ENCODE data around the gene ZNF343. TPM values are rescaled to one million over a fixed set of nuclear protein-coding genes. Genes with fewer than 3 reads are reported as not detected.

The ZNF343 gene
- total and polyA plus RNA-seq, 10 donors = 4.8 to 16.2 (median 10.3) TPM

DNA sequence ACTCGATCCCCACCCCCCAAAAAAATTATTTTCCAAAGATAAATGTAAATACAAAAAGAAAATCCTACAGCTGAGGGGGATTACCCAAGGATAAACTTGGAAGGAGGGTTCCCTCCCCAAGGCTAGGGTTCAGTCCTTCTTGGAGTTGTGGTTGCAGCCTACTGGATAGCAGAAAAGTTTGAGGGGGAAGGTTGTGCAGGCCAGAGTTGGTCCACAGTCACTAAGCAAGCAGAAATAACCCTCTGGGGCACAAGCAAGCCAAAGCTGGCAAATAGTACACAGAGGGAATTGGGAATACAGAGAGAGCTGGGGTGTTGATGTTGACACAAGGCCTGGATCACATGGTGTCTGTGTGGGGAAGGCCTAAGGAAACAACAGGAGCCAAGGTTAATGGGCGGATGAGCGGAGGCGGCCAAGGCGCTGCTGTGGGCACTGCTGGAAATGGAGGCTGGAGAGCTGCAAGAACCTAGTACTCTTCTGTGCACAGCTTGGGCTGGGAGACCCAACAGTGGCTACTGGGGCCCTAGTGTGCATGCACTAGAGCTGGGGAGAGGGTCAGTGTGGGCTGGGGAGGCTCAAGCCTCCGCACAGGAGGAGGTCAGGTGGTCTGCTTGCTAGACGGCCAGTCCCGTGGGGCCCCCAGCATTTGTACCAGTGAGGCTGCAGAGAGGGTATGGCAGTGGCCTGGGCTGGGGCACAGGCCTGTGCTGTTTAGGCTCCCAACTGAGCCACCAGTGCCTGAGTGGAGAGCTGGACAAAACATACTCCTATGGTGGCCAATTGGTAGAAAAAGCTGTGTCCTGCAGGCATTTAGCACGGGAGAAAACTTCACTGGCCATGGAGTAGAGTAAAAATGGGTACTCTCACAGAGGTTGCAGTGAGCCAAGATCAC lies 32.6 kb downstream of the ZNF343 start:
- 77 to 98% (median 92%) methylated on average over 6 to 9 of the region's 9 CpGs for WGBS, 5 donors
- TF ChIP-seq, protein P1, sequence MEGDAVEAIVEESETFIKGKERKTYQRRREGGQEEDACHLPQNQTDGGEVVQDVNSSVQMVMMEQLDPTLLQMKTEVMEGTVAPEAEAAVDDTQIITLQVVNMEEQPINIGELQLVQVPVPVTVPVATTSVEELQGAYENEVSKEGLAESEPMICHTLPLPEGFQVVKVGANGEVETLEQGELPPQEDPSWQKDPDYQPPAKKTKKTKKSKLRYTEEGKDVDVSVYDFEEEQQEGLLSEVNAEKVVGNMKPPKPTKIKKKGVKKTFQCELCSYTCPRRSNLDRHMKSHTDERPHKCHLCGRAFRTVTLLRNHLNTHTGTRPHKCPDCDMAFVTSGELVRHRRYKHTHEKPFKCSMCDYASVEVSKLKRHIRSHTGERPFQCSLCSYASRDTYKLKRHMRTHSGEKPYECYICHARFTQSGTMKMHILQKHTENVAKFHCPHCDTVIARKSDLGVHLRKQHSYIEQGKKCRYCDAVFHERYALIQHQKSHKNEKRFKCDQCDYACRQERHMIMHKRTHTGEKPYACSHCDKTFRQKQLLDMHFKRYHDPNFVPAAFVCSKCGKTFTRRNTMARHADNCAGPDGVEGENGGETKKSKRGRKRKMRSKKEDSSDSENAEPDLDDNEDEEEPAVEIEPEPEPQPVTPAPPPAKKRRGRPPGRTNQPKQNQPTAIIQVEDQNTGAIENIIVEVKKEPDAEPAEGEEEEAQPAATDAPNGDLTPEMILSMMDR (IDR thresholded peaks at IDR 0.05 in 8 of 11, conservative IDR thresholded peaks at IDR 0.05 in 3 of 11) = no peak
- peak in 2 of 3 donors; percentile 43 to 56 for TF ChIP-seq POLR2AphosphoS5 (IDR thresholded peaks at IDR 0.05)
- TF ChIP-seq POLR2A (IDR thresholded peaks at IDR 0.05) = no peak
- DNase-seq = no peak
- Histone ChIP-seq H3K4me1 (peaks cover 0 to 11% (median 4%) of the 10 kb centered on the region in 6 donors), H3K27ac (peak overlapping the region in 3 of 8 donors; percentile 9 to 53 (median 33)), H3K36me3 (peaks cover 0 to 20% (median 3%) of the 10 kb centered on the region in 6 donors), H3K9me3 (peaks cover 0 to 14% (median 9%) of the 10 kb centered on the region in 8 donors), H3K27me3 (replicated peaks in 1 of 7) (no peaks in the 10 kb centered on the region), H3K4me3 (no peak overlapping the region)
- intact Hi-C loops (cut with DNase I; ENCODE audit: low total_unique reads) = no loop called here

DNA sequence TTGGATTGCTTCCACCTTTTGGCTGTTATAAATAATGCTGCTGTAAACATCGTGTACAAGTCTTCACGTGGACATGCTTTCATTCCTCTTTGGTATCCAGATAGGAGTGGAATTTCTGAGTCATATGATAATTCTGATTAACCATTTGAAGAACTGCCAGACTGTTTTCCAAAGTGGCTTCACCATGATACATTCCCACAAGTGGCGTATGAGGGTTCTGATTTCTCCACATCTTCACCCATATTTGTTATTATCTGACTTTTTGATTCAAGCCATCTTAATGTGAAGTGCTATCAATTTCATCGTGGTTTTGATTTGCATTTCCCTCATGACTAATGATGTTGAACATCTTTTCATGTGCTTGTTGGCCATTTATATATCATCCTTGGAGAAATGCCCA lies 35.2 kb downstream of the ZNF343 start:
- H3K27me3 ChIP-seq (replicated peaks in 1 of 7) = no peaks in the 10 kb centered on the region

DNA sequence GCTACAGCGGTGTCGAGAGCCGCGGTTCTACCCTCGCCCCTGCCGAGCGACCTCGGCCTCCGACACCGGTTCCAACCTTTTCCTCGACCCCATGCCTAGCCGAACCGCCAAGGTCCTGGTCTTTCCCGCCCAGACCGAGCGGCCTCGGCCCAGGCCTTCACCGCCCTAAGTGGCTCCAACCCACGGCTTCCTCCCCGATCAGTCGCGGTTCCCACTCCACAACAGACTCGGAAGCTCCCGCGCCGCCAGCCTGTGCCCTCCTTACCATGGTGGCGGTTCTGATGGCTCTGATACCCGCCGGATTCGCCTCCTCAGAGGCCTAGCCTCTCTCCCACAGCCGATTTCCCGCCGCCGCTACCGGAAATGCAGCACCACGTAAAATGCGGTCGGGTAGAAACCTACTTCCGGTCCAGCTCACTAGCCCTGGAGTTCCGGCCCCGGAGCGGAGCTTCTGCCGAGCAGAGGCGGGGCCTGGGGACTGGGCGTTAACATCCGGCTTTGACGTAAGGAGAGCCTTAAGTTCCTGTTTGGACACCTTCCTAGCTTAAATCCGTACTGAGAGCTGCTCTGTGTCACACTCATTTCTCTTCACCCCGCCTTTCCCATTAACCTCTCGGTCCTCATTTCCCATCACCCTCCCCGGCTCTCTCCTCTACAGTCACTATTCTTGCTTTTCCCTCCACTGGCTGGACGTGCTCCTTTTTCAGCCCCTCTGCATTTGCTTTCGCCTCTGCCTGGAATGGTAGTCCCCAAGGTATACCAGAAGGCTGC lies 38.1 kb downstream of the ZNF343 start, which contains the start of gene SNRPB:
Gene SNRPB, minus strand, starts transcription at position 367 of the 771 bp plus-strand sequence. Its CDS starts 99 bp downstream, at position 268.
- Histone ChIP-seq H3K36me3 (peaks cover 0 to 34% (median 25%) of the 10 kb centered on the region in 6 donors), H3K27ac (peak within 1 kb of the TSS; percentile 87 to 97 (median 95)), H3K27me3 (replicated peaks in 1 of 7) (no peaks in the 10 kb centered on the region), H3K9me3 (no peaks in the 10 kb centered on the region), H3K4me1 (peaks cover 9 to 47% (median 35%) of the 10 kb centered on the region in 6 donors), H3K4me3 (peak within 1 kb of the TSS; percentile 63 to 92 (median 80))
- intact Hi-C loops (cut with DNase I; ENCODE audit: low total_unique reads) = no loop called here
- peak; percentile 99 for DNase-seq
- 1% methylated on average over 48 to 53 of the region's 53 CpGs for WGBS, 5 donors
- TF ChIP-seq POLR2AphosphoS5 (IDR thresholded peaks at IDR 0.05) (peak; percentile 94 to 96 (median 96)), POLR2A (IDR thresholded peaks at IDR 0.05) (peak; percentile 38 to 81 (median 79))
- TF ChIP-seq, protein P1 (IDR thresholded peaks at IDR 0.05 in 8 of 11, conservative IDR thresholded peaks at IDR 0.05 in 3 of 11) = peak in 2 of 11 experiments; percentile 22 to 36

More for the DNA sequence above, 35.2 kb downstream of the ZNF343 start:
- no peak overlapping the region for H3K4me3 ChIP-seq
- DNase-seq = no peak
- TF ChIP-seq, protein P1 (IDR thresholded peaks at IDR 0.05 in 8 of 11, conservative IDR thresholded peaks at IDR 0.05 in 3 of 11) = no peak
- no peak for TF ChIP-seq POLR2AphosphoS5 (IDR thresholded peaks at IDR 0.05)
- no peak for TF ChIP-seq POLR2A (IDR thresholded peaks at IDR 0.05)
- WGBS, 5 donors = 67 to 88% (median 79%) methylated on average over 4 of the region's 4 CpGs
- H3K9me3 ChIP-seq = no peaks in the 10 kb centered on the region
- H3K36me3 ChIP-seq = peaks cover 0 to 9% (median 2%) of the 10 kb centered on the region in 6 donors
- H3K27ac ChIP-seq = no peak overlapping the region
- H3K4me1 ChIP-seq = peaks cover 7 to 29% (median 23%) of the 10 kb centered on the region in 6 donors
- intact Hi-C loops (cut with DNase I; ENCODE audit: low total_unique reads) = no loop called here

All from spleen (tissue), 11 donors.